SK-N-SH (cell line): Measurements from ENCODE around the gene CELF4.

Experiments used
- CTCF ChIP-seq: fragments of 200-600 bp; sonication (generic); IDR thresholded peaks from 2 replicates; pipeline ENCODE4 v1.6.1; 2017; ENCODE audit warnings: antibody characterized with exemption, mild to moderate bottlenecking, moderate library complexity
- EP300 ChIP-seq, 2 experiments: IDR thresholded peaks; 2 replicates each; pipeline versions ENCODE4 v1.4.0 to v1.6.1; 2012; ENCODE audit warnings: borderline replicate concordance in 1 of 2, low read depth in 1 of 2, low read length in 1 of 2
- MXI1 ChIP-seq: IDR thresholded peaks from 2 replicates; pipeline ENCODE4 v1.6.1; 2012; ENCODE audit warnings: mild to moderate bottlenecking, low read depth, low read length, improper control_type of control experiment
- NFIC ChIP-seq: IDR thresholded peaks from 2 replicates; pipeline ENCODE4 v1.4.0; 2012; ENCODE audit warnings: borderline replicate concordance
- NRF1 ChIP-seq: IDR thresholded peaks from 2 replicates; pipeline ENCODE4 v1.6.1; 2012; ENCODE audit warnings: low read depth, mild to moderate bottlenecking, low read length
- POLR2AphosphoS5 ChIP-seq: IDR thresholded peaks from 2 replicates; pipeline ENCODE4 v1.6.1; 2012; ENCODE audit warnings: low read depth, low read length
- RAD21 ChIP-seq: IDR thresholded peaks from 2 replicates; pipeline ENCODE4 v1.6.1; 2012; ENCODE audit warnings: mild to moderate bottlenecking, low read length
- REST ChIP-seq: IDR thresholded peaks from 2 replicates; pipeline ENCODE4 v1.6.1; 2012; ENCODE audit warnings: mild to moderate bottlenecking, low read depth, low read length, moderate library complexity
- RFX5 ChIP-seq: IDR thresholded peaks from 2 replicates; pipeline ENCODE4 v1.6.1; 2012; ENCODE audit warnings: mild to moderate bottlenecking, improper control_type of control experiment, low read length
- TAF1 ChIP-seq: IDR thresholded peaks from 2 replicates; pipeline ENCODE4 v1.6.1; 2012; ENCODE audit warnings: low read depth, mild to moderate bottlenecking, low read length, moderate library complexity, borderline replicate concordance
- TCF12 ChIP-seq: IDR thresholded peaks from 2 replicates; pipeline ENCODE4 v1.4.0; 2012

- TF ChIP-seq REST (no peak), POLR2AphosphoS5 (no peak), TAF1 (no peak), RAD21 (no peak), CTCF (no peak), RFX5 (no peak), NRF1 (no peak), EP300 (IDR thresholded peaks at IDR 0.05; ENCODE audit: borderline replicate concordance in 1 of 2, low read depth in 1 of 2, low read length in 1 of 2) (no peak), MXI1 (no peak), NFIC (no peak), TCF12 (no peak)
These were observed 18.6 kb upstream of the CELF4 start for GRCh38 chr18:37584217-37584616.
